ENCODE data around the gene AMOT.

- no peak for TF ChIP-seq POLR2A (IDR thresholded peaks at IDR 0.05; ENCODE audit: low read depth, low read length)
- no peak for TF ChIP-seq POLR2AphosphoS5 (IDR thresholded peaks at IDR 0.05; ENCODE audit: low read depth, low read length)
- TF ChIP-seq TAF1 (IDR thresholded peaks at IDR 0.05; ENCODE audit: borderline replicate concordance, low read depth, low read length): no peak
Observed at GRCh38 chrX:112868586-112868985, 28.0 kb upstream of the AMOT start.
